ENCODE data around the gene HTR1D. TPM values are rescaled to one million over a fixed set of nuclear protein-coding genes. Genes with fewer than 3 reads are reported as not detected.

Gene HTR1D
- total and polyA plus RNA-seq, 4 donors = 0.05 TPM; not detected in 3

GRCh38 chr1:23178414-23178813 lies 38.9 kb downstream of the HTR1D start (continued):
- TF ChIP-seq, protein P1, sequence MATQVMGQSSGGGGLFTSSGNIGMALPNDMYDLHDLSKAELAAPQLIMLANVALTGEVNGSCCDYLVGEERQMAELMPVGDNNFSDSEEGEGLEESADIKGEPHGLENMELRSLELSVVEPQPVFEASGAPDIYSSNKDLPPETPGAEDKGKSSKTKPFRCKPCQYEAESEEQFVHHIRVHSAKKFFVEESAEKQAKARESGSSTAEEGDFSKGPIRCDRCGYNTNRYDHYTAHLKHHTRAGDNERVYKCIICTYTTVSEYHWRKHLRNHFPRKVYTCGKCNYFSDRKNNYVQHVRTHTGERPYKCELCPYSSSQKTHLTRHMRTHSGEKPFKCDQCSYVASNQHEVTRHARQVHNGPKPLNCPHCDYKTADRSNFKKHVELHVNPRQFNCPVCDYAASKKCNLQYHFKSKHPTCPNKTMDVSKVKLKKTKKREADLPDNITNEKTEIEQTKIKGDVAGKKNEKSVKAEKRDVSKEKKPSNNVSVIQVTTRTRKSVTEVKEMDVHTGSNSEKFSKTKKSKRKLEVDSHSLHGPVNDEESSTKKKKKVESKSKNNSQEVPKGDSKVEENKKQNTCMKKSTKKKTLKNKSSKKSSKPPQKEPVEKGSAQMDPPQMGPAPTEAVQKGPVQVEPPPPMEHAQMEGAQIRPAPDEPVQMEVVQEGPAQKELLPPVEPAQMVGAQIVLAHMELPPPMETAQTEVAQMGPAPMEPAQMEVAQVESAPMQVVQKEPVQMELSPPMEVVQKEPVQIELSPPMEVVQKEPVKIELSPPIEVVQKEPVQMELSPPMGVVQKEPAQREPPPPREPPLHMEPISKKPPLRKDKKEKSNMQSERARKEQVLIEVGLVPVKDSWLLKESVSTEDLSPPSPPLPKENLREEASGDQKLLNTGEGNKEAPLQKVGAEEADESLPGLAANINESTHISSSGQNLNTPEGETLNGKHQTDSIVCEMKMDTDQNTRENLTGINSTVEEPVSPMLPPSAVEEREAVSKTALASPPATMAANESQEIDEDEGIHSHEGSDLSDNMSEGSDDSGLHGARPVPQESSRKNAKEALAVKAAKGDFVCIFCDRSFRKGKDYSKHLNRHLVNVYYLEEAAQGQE (IDR thresholded peaks at IDR 0.05) = no peak

DNA sequence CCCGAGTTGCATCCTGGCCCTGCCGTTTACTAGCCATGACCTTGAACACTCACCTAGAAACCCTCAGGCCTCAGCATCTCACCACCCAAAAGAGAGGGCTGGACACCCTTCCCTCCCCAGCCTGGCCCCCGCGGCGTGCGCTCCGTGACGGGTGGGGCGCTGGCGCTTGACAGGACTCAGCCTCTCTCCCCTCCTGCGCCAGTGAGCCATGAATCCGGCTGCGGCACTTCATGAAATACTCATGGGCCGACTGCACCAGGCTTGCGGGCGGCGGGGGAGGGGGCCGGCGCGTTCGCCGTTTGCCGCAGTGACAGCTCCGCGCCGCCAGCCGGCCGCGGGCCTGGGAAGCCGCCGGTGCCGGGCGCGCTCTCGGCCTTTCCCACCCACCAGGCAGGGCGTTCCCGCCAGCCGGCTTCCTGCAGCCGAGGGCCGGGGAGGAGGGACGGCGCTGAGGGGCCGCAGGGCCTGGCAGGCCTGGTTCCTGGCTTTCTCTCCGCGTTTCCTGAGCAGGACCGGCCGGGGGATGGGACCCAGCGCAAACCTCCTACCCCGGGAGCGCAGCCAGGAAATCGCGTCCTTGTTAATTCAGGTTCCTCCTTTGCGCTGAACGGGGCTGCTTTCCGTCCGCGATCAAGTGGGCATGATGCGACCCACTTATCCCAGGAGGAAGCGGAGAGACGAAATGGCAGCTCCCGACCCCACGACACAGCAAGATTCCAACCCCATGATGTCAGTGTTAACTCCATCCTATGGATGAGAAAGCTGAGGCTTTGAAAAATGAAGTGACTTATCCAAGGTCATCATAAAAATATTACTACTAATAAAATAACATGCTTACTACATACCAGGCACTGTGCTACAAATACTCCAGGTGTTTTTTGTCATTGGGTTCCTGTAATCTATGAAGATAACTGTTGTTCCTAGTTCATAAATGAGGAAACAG lies 39.6 kb downstream of the HTR1D start:
- Histone ChIP-seq H3K27me3 (ENCODE audit: control insufficient read depth in 4 of 4, insufficient read depth in 4 of 4, low read length in 3 of 4) (no peaks in the 10 kb centered on the region), H3K4me3 (ENCODE audit: low read depth in 1 of 3, low read length in 3 of 3) (peak overlapping the region; percentile 20 to 72 (median 45)), H3K36me3 (ENCODE audit: control insufficient read depth in 4 of 4, insufficient read depth in 3 of 4, low read depth in 1 of 4, low read length in 3 of 4) (no peaks in the 10 kb centered on the region), H3K9me3 (ENCODE audit: control insufficient read depth in 4 of 4, low read length in 3 of 4) (no peaks in the 10 kb centered on the region), H3K4me1 (ENCODE audit: control insufficient read depth in 4 of 4, insufficient read depth in 4 of 4, low read length in 3 of 4) (peaks cover 0 to 8% (median 4%) of the 10 kb centered on the region in 4 donors), H3K27ac (ENCODE audit: low read depth in 1 of 2, low read length in 2 of 2) (peak overlapping the region; percentile 61 to 67), H3K9ac (ENCODE audit: low read depth in 1 of 2, low read length in 2 of 2) (peak overlapping the region in 1 of 2 donors; percentile 49)
- DNase-seq (ENCODE audit: low spot score) = peak; percentile 57
- WGBS = 3% methylated on average over 62 of the region's 62 CpGs
- no peak for TF ChIP-seq ZBTB33 (IDR thresholded peaks at IDR 0.05)
- TF ChIP-seq, protein P2, sequence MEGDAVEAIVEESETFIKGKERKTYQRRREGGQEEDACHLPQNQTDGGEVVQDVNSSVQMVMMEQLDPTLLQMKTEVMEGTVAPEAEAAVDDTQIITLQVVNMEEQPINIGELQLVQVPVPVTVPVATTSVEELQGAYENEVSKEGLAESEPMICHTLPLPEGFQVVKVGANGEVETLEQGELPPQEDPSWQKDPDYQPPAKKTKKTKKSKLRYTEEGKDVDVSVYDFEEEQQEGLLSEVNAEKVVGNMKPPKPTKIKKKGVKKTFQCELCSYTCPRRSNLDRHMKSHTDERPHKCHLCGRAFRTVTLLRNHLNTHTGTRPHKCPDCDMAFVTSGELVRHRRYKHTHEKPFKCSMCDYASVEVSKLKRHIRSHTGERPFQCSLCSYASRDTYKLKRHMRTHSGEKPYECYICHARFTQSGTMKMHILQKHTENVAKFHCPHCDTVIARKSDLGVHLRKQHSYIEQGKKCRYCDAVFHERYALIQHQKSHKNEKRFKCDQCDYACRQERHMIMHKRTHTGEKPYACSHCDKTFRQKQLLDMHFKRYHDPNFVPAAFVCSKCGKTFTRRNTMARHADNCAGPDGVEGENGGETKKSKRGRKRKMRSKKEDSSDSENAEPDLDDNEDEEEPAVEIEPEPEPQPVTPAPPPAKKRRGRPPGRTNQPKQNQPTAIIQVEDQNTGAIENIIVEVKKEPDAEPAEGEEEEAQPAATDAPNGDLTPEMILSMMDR (IDR thresholded peaks at IDR 0.05; ENCODE audit: low read depth, low read length, missing input control) = peak; percentile 17
- peak in 1 of 2 donors; percentile 24 for TF ChIP-seq RAD21 (IDR thresholded peaks at IDR 0.05)
- TF ChIP-seq MAX (IDR thresholded peaks at IDR 0.05) = no peak
- no peak for TF ChIP-seq HNF4G (IDR thresholded peaks at IDR 0.05)
- no peak for TF ChIP-seq ATF3 (IDR thresholded peaks at IDR 0.05)
- TF ChIP-seq SP1 (IDR thresholded peaks at IDR 0.05) = no peak

DNA sequence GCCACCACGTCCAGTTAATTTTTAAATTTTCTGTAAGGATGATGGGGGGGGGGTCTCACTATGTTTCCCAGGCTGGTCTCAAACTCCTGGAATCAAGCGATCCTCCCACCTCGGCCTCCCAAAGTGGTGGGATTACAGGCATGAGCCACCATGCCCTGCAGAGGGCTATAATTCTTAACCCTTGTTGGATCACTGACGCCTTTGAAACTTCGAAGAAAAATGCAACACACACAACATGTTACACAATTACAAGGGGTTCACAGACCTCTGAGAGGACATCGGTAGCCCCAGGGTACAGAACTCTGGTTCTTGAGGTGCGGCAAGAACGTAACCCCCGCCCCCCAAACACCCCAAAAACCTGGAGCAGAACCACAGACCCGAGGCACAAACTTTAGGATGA lies 40.3 kb downstream of the HTR1D start:
- no peaks in the 10 kb centered on the region for H3K9me3 ChIP-seq (ENCODE audit: control insufficient read depth in 4 of 4, low read length in 3 of 4)
- peaks cover 0 to 8% (median 4%) of the 10 kb centered on the region in 4 donors for H3K4me1 ChIP-seq (ENCODE audit: control insufficient read depth in 4 of 4, insufficient read depth in 4 of 4, low read length in 3 of 4)
- H3K36me3 ChIP-seq (ENCODE audit: control insufficient read depth in 4 of 4, insufficient read depth in 3 of 4, low read depth in 1 of 4, low read length in 3 of 4) = no peaks in the 10 kb centered on the region
- no peak for DNase-seq (ENCODE audit: low spot score)
- WGBS = 49% methylated on average over 10 of the region's 10 CpGs
- no peaks in the 10 kb centered on the region for H3K27me3 ChIP-seq (ENCODE audit: control insufficient read depth in 4 of 4, insufficient read depth in 4 of 4, low read length in 3 of 4)
- peak overlapping the region; percentile 61 to 67 for H3K27ac ChIP-seq (ENCODE audit: low read depth in 1 of 2, low read length in 2 of 2)
- H3K9ac ChIP-seq (ENCODE audit: low read depth in 1 of 2, low read length in 2 of 2) = no peak overlapping the region
- H3K4me3 ChIP-seq (ENCODE audit: low read depth in 1 of 3, low read length in 3 of 3) = peak overlapping the region in 2 of 3 donors; percentile 45 to 72
- TF ChIP-seq SP1 (IDR thresholded peaks at IDR 0.05) = no peak
- TF ChIP-seq, protein P1 (IDR thresholded peaks at IDR 0.05) = no peak
- TF ChIP-seq RAD21 (IDR thresholded peaks at IDR 0.05) = no peak
- TF ChIP-seq YY1 (IDR thresholded peaks at IDR 0.05) = no peak
- TF ChIP-seq NR2F2 (IDR thresholded peaks at IDR 0.05) = no peak
- no peak for TF ChIP-seq TAF1 (conservative IDR thresholded peaks at IDR 0.05)
- no peak for TF ChIP-seq HNF4A (conservative IDR thresholded peaks at IDR 0.05)
- TF ChIP-seq FOXA2 (IDR thresholded peaks at IDR 0.05) = no peak
- no peak for TF ChIP-seq RXRA (IDR thresholded peaks at IDR 0.05)
- TF ChIP-seq, protein P2 (IDR thresholded peaks at IDR 0.05; ENCODE audit: low read depth, low read length, missing input control) = no peak
